ENCODE measurements around the gene DYNC2I2. TPM values are rescaled to one million over a fixed set of nuclear protein-coding genes. Genes with fewer than 3 reads are reported as not detected.
"Not testable (repeated sequence)": the region's sequence is repeated elsewhere in the genome, so short reads cannot be mapped to it uniquely, and the experiment has no call there.

The DYNC2I2 gene
- total RNA-seq, 4 donors from 2014 or later, result 39.7 to 65.9 (median 54.4) TPM

DNA sequence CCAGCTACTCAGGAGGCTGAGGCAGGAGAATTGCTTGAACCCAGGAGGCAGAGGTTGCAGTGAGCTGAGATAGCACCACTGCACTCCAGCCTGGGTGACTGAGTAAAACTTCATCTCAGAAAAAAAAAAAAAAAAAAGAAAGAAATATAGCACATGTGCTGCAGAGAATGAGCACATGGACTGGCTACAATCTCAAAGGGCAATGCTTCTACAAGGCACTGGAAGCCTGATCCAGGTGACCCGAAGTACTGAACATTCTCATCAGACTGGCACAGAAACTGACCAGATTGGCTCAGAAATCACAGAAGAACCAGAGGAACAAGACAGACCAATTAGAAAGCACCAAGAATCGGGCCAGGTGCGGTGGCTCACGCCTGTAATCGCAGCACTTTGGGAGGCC lies 4.8 kb downstream of the DYNC2I2 start:
- H3K4me3 ChIP-seq, result no peak overlapping the region
- H3K27ac ChIP-seq, result no peak overlapping the region
- no peaks in the 10 kb centered on the region for H3K9me3 ChIP-seq
- TF ChIP-seq POLR2A (IDR thresholded peaks at IDR 0.05), result no peak
- TF ChIP-seq, protein P1, sequence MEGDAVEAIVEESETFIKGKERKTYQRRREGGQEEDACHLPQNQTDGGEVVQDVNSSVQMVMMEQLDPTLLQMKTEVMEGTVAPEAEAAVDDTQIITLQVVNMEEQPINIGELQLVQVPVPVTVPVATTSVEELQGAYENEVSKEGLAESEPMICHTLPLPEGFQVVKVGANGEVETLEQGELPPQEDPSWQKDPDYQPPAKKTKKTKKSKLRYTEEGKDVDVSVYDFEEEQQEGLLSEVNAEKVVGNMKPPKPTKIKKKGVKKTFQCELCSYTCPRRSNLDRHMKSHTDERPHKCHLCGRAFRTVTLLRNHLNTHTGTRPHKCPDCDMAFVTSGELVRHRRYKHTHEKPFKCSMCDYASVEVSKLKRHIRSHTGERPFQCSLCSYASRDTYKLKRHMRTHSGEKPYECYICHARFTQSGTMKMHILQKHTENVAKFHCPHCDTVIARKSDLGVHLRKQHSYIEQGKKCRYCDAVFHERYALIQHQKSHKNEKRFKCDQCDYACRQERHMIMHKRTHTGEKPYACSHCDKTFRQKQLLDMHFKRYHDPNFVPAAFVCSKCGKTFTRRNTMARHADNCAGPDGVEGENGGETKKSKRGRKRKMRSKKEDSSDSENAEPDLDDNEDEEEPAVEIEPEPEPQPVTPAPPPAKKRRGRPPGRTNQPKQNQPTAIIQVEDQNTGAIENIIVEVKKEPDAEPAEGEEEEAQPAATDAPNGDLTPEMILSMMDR (IDR thresholded peaks at IDR 0.05), result no peak
- 84 to 90% methylated on average over 5 of the region's 5 CpGs for WGBS, 2 donors
- intact Hi-C loops (cut with DNase I), result no loop called here
- DNase-seq, result no peak
- H3K4me1 ChIP-seq, result peaks cover 0 to 9% (median 3%) of the 10 kb centered on the region in 3 donors
- H3K36me3 ChIP-seq, result peaks cover 0 to 4% (median 0%) of the 10 kb centered on the region in 3 donors
- H3K27me3 ChIP-seq, result no peaks in the 10 kb centered on the region

- DNase-seq; H3K4me3 ChIP-seq; H3K9me3 ChIP-seq; H3K27ac ChIP-seq; intact Hi-C loops (cut with DNase I); H3K27me3 ChIP-seq; H3K36me3 ChIP-seq: not testable (repeated sequence)
- 88 to 97% methylated on average over 5 to 6 of the region's 9 CpGs for WGBS, 2 donors
- TF ChIP-seq, protein P1 (IDR thresholded peaks at IDR 0.05), result peak in 4 of 6 experiments; percentile 8 to 46 (median 32)
- H3K4me1 ChIP-seq, result peaks cover 0 to 12% (median 0%) of the 10 kb centered on the region in 3 donors
These were observed 8.4 kb downstream of the DYNC2I2 start for GRCh38 chr9:128648206-128648605.

DNA sequence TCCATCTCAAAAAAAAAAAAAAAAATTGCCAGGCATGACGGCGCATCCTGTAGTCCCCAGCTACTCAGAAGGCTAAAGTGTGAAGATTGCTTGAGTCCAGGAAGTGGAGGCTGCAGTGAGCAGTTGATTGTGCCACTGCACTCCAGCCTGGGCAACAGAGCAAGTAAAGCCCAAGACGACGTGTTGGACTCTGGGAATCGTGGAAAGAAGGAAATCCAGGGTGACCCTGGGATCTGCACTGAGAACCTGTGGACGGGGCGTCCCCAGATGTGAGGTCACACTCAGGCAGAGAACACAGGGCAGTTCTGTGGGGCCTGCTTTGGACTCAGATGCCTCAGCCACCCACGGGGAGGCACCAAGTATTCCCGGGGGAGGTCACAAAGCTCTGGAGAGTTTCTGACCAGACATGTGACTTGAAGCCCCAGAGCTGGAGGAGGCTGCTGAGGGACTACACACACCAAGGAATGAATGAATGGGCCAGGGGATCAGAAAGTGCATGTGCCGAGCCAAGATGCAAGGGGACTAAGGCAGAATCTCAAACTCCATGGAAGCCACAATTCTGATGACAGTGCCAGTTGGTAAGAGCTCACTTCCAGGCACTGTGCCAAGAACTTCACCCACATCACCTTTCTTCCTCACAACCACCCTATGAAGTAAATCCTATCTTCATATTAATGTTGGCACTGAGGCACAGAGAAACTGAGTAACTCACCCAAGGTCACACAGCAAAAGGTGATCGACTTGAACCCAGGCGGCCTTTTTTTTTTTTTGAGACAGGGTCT lies 12.9 kb downstream of the DYNC2I2 start:
- no peak overlapping the region for H3K27ac ChIP-seq
- no peaks in the 10 kb centered on the region for H3K27me3 ChIP-seq
- intact Hi-C loops (cut with DNase I), result no loop called here
- no peak for DNase-seq
- no peak for TF ChIP-seq POLR2A (IDR thresholded peaks at IDR 0.05)
- TF ChIP-seq, protein P1 (IDR thresholded peaks at IDR 0.05), result no peak
- H3K9me3 ChIP-seq, result no peaks in the 10 kb centered on the region
- H3K36me3 ChIP-seq, result peaks cover 0 to 28% (median 0%) of the 10 kb centered on the region in 3 donors
- peaks cover 0 to 25% (median 0%) of the 10 kb centered on the region in 3 donors for H3K4me1 ChIP-seq
- 63 to 75% methylated on average over 12 of the region's 12 CpGs for WGBS, 2 donors
- H3K4me3 ChIP-seq, result no peak overlapping the region

DNA sequence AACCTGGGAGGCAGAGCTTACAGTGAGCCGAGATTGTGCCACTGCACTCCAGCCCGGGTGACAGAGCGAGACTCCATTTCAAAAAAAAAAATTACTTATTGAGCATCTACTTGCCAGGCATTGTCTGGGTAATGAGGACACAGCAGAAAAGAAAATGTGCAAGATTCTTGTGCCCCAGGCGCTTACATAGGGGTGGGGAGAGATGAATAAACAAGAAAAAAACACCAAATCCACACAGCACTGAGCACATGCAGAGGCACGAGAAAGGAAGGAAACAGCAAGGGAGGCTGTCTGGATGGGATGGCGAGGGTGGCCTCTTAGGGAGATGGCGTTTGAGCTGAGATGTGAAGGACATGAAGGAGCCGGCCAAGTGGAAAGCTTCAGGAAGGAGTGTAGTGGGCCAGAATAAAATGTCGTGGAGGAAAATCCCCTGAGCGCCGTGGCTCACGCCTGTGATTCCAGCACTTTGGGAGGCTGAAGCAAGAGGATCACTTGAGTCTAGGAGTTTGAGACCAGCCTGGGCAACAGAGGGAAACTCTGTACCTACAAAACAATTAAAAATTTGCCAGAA lies 13.9 kb downstream of the DYNC2I2 start:
- Histone ChIP-seq H3K9me3 (no peaks in the 10 kb centered on the region), H3K27ac (no peak overlapping the region), H3K4me3 (no peak overlapping the region), H3K36me3 (peaks cover 0 to 32% (median 0%) of the 10 kb centered on the region in 3 donors), H3K4me1 (peaks cover 0 to 25% (median 0%) of the 10 kb centered on the region in 3 donors), H3K27me3 (no peaks in the 10 kb centered on the region)
- WGBS, 2 donors, result 43 to 58% methylated on average over 12 of the region's 12 CpGs
- TF ChIP-seq, protein P1 (IDR thresholded peaks at IDR 0.05), result no peak
- TF ChIP-seq POLR2A (IDR thresholded peaks at IDR 0.05), result no peak
- intact Hi-C loops (cut with DNase I), result no loop called here
- DNase-seq, result no peak

DNA sequence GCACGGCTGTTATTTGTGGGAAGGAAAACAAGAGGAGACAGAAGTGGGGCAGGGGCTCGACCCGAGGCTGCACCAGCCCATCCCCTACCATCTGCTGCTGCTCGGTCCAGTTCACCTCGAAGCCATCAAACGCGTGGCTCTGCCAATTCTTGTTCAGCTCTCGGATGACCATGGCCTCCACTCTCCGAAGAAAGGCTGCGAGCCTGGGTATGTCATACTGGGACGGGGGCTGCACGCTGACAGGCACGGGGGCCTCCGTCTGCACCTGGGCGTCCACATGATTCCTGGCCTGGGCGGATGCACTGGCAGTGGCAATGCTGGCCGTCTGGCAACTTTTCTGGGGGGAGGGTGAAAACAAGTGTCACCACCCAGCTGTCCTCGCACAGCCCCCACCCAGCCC lies 16.0 kb downstream of the DYNC2I2 start:
- Histone ChIP-seq H3K27me3 (no peaks in the 10 kb centered on the region), H3K27ac (no peak overlapping the region), H3K36me3 (peaks cover 0 to 38% (median 0%) of the 10 kb centered on the region in 3 donors), H3K4me3 (no peak overlapping the region), H3K4me1 (peaks cover 4 to 39% (median 10%) of the 10 kb centered on the region in 3 donors), H3K9me3 (no peaks in the 10 kb centered on the region)
- TF ChIP-seq, protein P1 (IDR thresholded peaks at IDR 0.05), result no peak
- no peak for TF ChIP-seq POLR2A (IDR thresholded peaks at IDR 0.05)
- no peak for DNase-seq
- 93% methylated on average over 8 of the region's 18 CpGs; no CpG with 5 or more reads in 1 of the 2 donors for WGBS, 2 donors
- intact Hi-C loops (cut with DNase I), result no loop called here

All from esophagus squamous epithelium (tissue), 5 donors.